HG03066 (cell line): ENCODE results near the gene MT1A.
"Not testable (repeated sequence)": the region's sequence is repeated elsewhere in the genome, so short reads cannot be mapped to it uniquely, and the experiment has no call there.

Experiments
- ATAC-seq: cut with Tn5 transposase; IDR thresholded peaks from one replicate; pipeline ENCODE4 v1.9.1; 2021; ENCODE audit warnings: low read depth; ENCODE audit not compliant: unreplicated experiment

The MT1A gene

GRCh38 chr16:56652600-56652999 lies 14.1 kb downstream of the MT1A start:
- no peak for ATAC-seq

GRCh38 chr16:56653218-56653617 lies 14.8 kb downstream of the MT1A start:
- ATAC-seq: no peak

- no peak for ATAC-seq
Observed at GRCh38 chr16:56657555-56658326, 19.3 kb downstream of the MT1A start, which contains the start of gene MT1F. MT1F (plus strand) TSS chr16:56657959; CDS start chr16:56658059, 100 bp downstream.

- no peak for ATAC-seq
Observed at GRCh38 chr16:56658327-56658875, 19.9 kb downstream of the MT1A start.

GRCh38 chr16:56662357-56663354 lies 24.2 kb downstream of the MT1A start:
- ATAC-seq: no peak

GRCh38 chr16:56664506-56664905 lies 26.0 kb downstream of the MT1A start:
- no peak for ATAC-seq

- ATAC-seq: not testable (repeated sequence)
Observed at GRCh38 chr16:56665286-56666261, 27.1 kb downstream of the MT1A start.

GRCh38 chr16:56667581-56668571 lies 29.4 kb downstream of the MT1A start, which contains the start of gene MT1G:
MT1G (minus strand) TSS chr16:56668065; CDS start chr16:56667993, 72 bp downstream.
- ATAC-seq: no peak

GRCh38 chr16:56669005-56669839 lies 30.8 kb downstream of the MT1A start, which contains the start of gene MT1H:
MT1H (plus strand) TSS chr16:56669814; CDS start chr16:56669885, 71 bp downstream.
- no peak for ATAC-seq

- ATAC-seq: no peak
Observed at GRCh38 chr16:56669840-56670619, 31.6 kb downstream of the MT1A start.

GRCh38 chr16:56670620-56670934 lies 32.1 kb downstream of the MT1A start:
- ATAC-seq: no peak

- ATAC-seq: not testable (repeated sequence)
Observed at GRCh38 chr16:56671691-56672090, 33.2 kb downstream of the MT1A start.

GRCh38 chr16:56672171-56672570 lies 33.7 kb downstream of the MT1A start:
- ATAC-seq: not testable (repeated sequence)

GRCh38 chr16:56672761-56673536 lies 34.5 kb downstream of the MT1A start:
- ATAC-seq: no peak

- ATAC-seq: no peak
Observed at GRCh38 chr16:56673921-56674320, 35.5 kb downstream of the MT1A start.

GRCh38 chr16:56674570-56674969 lies 36.1 kb downstream of the MT1A start:
- not testable (repeated sequence) for ATAC-seq
